HFFc6 (cell line): ENCODE results near the gene CACNB4. TPM values are rescaled to one million over a fixed set of nuclear protein-coding genes. Genes with fewer than 3 reads are reported as not detected.

Experiments
- DNase-seq: peaks from one replicate; pipeline ENCODE4 v3.0.0-alpha.2; 2018
- H3K27ac Mint-ChIP-seq: 2 replicates; pipeline ENCODE4 v1.8.0; 2020; ENCODE audit warnings: mild to moderate bottlenecking, mixed read lengths
- H3K27me3 Mint-ChIP-seq: 2 replicates; pipeline ENCODE4 v1.8.0; 2021; ENCODE audit warnings: mild to moderate bottlenecking, moderate library complexity, mixed read lengths; ENCODE audit not compliant: insufficient read depth
- H3K36me3 Mint-ChIP-seq: 2 replicates; pipeline ENCODE4 v1.8.0; 2021; ENCODE audit warnings: low read depth, mixed read lengths
- H3K4me1 Mint-ChIP-seq: 2 replicates; pipeline ENCODE4 v1.8.0; 2020; ENCODE audit warnings: low read depth, mixed read lengths
- H3K4me3 Mint-ChIP-seq: 2 replicates; pipeline ENCODE4 v1.8.0; 2020; ENCODE audit warnings: mild to moderate bottlenecking, moderate library complexity, mixed read lengths
- H3K9me3 Mint-ChIP-seq: 2 replicates; pipeline ENCODE4 v1.8.0; 2020; ENCODE audit warnings: mild to moderate bottlenecking, mixed read lengths
- CTCF ChIP-seq: fragments of 200-600 bp; sonication (generic); IDR thresholded peaks from 2 replicates; pipeline ENCODE4 v1.5.0; 2021; ENCODE audit warnings: antibody characterized with exemption, mild to moderate bottlenecking
- total RNA-seq, 6 experiments: library from RNA; stranded (reverse); fragmentation: NEBNext Ultra II Directional; extraction: Animal tissue kit (Norgen Biotek cat#: 25700); gene quantifications; 2 replicates in 1 of 6; 3 replicates in 5 of 6; pipeline ENCODE4 v1.2.3, GENCODE V29; 2021

Gene CACNB4
- total RNA-seq, 6 experiments from 2014 or later = 0.05 to 0.23 (median 0.21) TPM; not detected in 3

DNA sequence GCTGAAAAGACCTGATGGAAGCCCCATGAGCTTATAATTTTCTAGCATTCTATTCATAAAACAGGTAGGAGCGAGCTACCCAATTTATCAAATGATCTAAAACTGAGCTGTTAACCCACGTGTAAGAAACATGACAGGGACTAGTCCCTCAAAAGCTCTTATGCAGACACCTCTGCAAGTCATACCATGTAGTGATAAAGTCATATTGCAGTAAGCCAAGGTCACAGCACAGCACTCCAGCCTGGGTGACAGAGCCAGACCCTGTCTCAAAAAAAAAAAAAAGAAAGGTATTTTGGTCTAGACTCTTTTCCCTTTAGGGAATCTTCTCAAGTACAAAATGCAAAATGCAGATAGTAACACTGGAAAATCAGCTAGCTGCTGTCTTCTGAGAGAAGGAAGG lies 211.7 kb downstream of the CACNB4 start:
- Mint-ChIP-seq H3K27ac (no peak overlapping the region), H3K4me1 (no peaks in the 10 kb centered on the region), H3K4me3 (no peak overlapping the region), H3K9me3 (no peaks in the 10 kb centered on the region), H3K27me3 (peaks cover 6% of the 10 kb centered on the region), H3K36me3 (no peaks in the 10 kb centered on the region)
- TF ChIP-seq CTCF = no peak
- no peak for DNase-seq

DNA sequence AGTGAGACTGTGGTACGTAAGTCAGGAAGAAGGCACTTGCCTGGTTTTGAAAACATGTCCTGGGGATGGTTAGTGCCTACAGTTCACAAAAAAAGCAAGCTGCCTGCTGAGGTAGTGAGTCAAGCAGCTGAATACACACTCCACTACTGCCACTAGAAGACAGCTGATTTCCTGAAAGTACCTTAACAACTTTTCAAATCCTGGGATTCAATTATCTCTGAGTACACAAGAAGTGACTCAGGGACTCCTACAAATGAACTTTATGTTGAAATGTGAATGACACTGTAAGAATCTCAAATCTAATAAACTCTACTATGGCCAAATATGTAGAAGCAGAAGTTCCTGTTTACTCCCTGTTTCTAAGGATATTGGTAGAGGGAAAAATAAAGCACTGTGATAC lies 212.6 kb downstream of the CACNB4 start:
- Mint-ChIP-seq H3K4me3 (no peak overlapping the region), H3K27me3 (peaks cover 6% of the 10 kb centered on the region), H3K4me1 (no peaks in the 10 kb centered on the region), H3K27ac (no peak overlapping the region), H3K36me3 (no peaks in the 10 kb centered on the region), H3K9me3 (no peaks in the 10 kb centered on the region)
- TF ChIP-seq CTCF = no peak
- no peak for DNase-seq

DNA sequence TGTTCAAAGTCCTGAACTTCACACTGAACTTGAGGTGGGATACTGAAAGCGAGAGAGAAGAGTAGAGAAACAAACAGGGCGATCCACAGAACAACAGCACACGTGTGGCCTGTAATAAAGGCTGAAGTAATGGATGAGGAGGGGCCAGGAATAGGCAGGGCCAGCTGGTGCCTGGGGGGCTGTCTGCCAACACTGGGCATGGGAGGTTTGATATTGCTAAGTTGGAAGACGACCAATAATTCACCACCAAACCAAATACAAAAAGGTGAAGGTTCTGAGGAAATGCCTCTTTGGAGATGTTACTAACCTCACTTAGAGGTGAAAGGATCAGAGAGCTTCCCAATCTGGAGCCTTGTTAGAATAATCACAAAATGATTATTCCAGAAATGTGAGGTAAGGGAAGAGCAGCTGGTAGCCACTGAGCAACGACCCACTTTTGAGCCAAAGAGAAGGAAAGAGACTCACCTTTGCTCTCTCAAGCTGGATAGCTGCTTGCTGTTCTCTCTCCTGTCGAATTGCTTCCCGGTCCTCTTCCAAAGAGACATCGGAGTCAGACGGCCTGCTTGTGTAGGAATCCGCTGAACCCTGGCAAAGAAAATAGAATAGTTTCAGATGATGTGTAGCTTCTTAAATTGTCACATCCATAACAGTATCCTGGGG lies 215.9 kb downstream of the CACNB4 start:
- Mint-ChIP-seq H3K27ac (no peak overlapping the region), H3K36me3 (no peaks in the 10 kb centered on the region), H3K9me3 (no peaks in the 10 kb centered on the region), H3K4me3 (no peak overlapping the region), H3K4me1 (0 out of 2 replicates have a peak, but pooled peaks cover 6% of the 10 kb centered on the region), H3K27me3 (no peaks in the 10 kb centered on the region; the same call in none of the 2 replicates)
- no peak for TF ChIP-seq CTCF
- DNase-seq = no peak

GRCh38 chr2:151881342-151881741 lies 217.5 kb downstream of the CACNB4 start:
- 0 out of 2 replicates have a peak, but pooled peaks cover 6% of the 10 kb centered on the region for H3K4me1 Mint-ChIP-seq
- no peaks in the 10 kb centered on the region for H3K36me3 Mint-ChIP-seq
- no peak for DNase-seq
- no peak for TF ChIP-seq CTCF
- no peaks in the 10 kb centered on the region; the same call in none of the 2 replicates for H3K27me3 Mint-ChIP-seq
- no peaks in the 10 kb centered on the region for H3K9me3 Mint-ChIP-seq
- no peak overlapping the region for H3K27ac Mint-ChIP-seq
- no peak overlapping the region for H3K4me3 Mint-ChIP-seq

DNA sequence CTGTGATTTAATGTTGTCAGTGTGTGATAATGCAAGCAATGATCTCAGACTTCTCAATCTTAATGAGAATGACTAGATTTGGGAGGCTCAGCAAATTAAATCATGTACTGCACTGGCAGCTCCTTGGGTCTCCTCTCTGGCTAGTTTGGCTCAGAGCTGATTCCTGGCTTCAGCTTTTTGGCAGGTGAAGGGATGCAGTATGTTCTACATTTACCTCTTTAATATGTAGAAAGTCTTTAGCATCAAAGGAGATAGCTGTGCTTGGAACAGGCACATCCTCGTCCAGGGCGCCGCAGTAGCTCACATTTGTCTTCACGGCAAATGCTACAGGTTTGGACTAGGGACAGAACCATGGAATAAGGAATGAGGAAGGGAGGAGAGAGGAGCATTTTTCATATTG lies 218.3 kb downstream of the CACNB4 start:
- Mint-ChIP-seq H3K4me1 (0 out of 2 replicates have a peak, but pooled peaks cover 6% of the 10 kb centered on the region), H3K9me3 (no peaks in the 10 kb centered on the region), H3K27me3 (no peaks in the 10 kb centered on the region; the same call in none of the 2 replicates), H3K36me3 (no peaks in the 10 kb centered on the region), H3K4me3 (no peak overlapping the region), H3K27ac (no peak overlapping the region)
- no peak for TF ChIP-seq CTCF
- no peak for DNase-seq
